Measurements from ENCODE around the gene CLOCK.

DNA sequence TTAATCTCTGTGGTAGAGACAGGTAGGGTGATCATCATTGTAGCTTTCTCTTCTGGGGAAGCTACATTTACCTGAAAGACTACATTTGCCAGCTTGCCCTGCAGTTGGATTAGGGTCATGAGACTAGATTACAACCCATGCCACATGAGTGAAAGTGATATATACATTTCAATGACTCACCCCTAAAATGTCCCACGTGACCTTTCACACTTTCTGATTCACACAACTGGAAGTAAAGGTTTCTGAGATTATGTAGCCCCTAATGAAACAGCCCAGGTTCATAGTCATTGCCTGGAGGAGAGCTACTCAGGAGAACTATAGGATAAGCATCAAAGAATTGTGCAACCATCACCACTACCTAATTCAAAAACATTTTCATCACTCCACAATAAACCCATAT is 27.5 kb upstream of the CLOCK start:
- no peak for TF ChIP-seq CTCF (IDR thresholded peaks at IDR 0.05; ENCODE audit: low read depth, low read length)
- no peak for TF ChIP-seq EZH2phosphoT487 (IDR thresholded peaks at IDR 0.05; ENCODE audit: low read depth)

Measured in OCI-LY3 (cell line).